Cardiac muscle cell (in vitro differentiated cells and primary cell): Measurements from ENCODE around the gene GATA2. TPM values are rescaled to one million over a fixed set of nuclear protein-coding genes. Genes with fewer than 3 reads are reported as not detected.

ENCODE experiments used
- DNase-seq, 2 donors: peaks; one replicate each; pipeline versions ENCODE4 v3.0.0 to v3.0.0-alpha.2; 2010 to 2017; ENCODE audit warnings: low read depth in 1 of 2, low spot score in 1 of 2
- H3K27ac ChIP-seq: fragments of 200-600 bp; sonication (generic); 2 replicates; pipeline ENCODE4 v1.5.1; 2016
- H3K27me3 ChIP-seq: fragments of 200-600 bp; sonication (generic); 2 replicates; pipeline ENCODE4 v1.6.0; 2016; ENCODE audit warnings: control low read depth
- H3K36me3 ChIP-seq: fragments of 200-600 bp; sonication (generic); 2 replicates; pipeline ENCODE4 v1.5.1; 2016; ENCODE audit warnings: control low read depth
- H3K4me1 ChIP-seq: fragments of 200-600 bp; sonication (generic); 2 replicates; pipeline ENCODE4 v1.8.1; 2017; ENCODE audit warnings: low read depth, mild to moderate bottlenecking, mixed run types
- H3K4me3 ChIP-seq: fragments of 200-600 bp; sonication (generic); 2 replicates; pipeline ENCODE4 v1.5.1; 2016; ENCODE audit warnings: mild to moderate bottlenecking
- H3K9me3 ChIP-seq: fragments of 200-600 bp; sonication (generic); 2 replicates; pipeline ENCODE4 v1.5.1; 2017; ENCODE audit warnings: low read depth, mild to moderate bottlenecking, control low read depth
- CTCF ChIP-seq: IDR thresholded peaks from 2 replicates; pipeline ENCODE4 v1.5.1; 2012; ENCODE audit warnings: low read depth, mild to moderate bottlenecking, low read length
- polyA plus RNA-seq: library from polyadenylated mRNA; unstranded; fragments of >200 nt; fragmentation: Nextera tagmentation; extraction: Ambion mirVana; gene quantifications from 2 replicates; pipeline ENCODE4 v1.2.1, GENCODE V29; 2016
- total RNA-seq: library from RNA; depleted of rRNA; stranded (reverse); fragments of >200 nt; gene quantifications from 2 replicates; pipeline ENCODE4 v1.2.3, GENCODE V29; 2016

GATA2 gene
- total and polyA plus RNA-seq, 2 experiments from 2014 or later: 15.2 to 18.3 TPM

GRCh38 chr3:128446821-128447220 is 46.2 kb downstream of the GATA2 start:
- H3K9me3 ChIP-seq: no peaks in the 10 kb centered on the region
- no peaks in the 10 kb centered on the region for H3K36me3 ChIP-seq
- no peak for DNase-seq
- no peaks in the 10 kb centered on the region for H3K4me1 ChIP-seq
- TF ChIP-seq CTCF: no peak
- no peak overlapping the region for H3K27ac ChIP-seq
- H3K27me3 ChIP-seq: peaks cover 31% of the 10 kb centered on the region
- no peak overlapping the region for H3K4me3 ChIP-seq

GRCh38 chr3:128445357-128445756 is 47.6 kb downstream of the GATA2 start:
- no peak overlapping the region for H3K4me3 ChIP-seq
- H3K27me3 ChIP-seq: peaks cover 44% of the 10 kb centered on the region
- no peaks in the 10 kb centered on the region for H3K4me1 ChIP-seq
- no peaks in the 10 kb centered on the region for H3K9me3 ChIP-seq
- TF ChIP-seq CTCF: no peak
- H3K36me3 ChIP-seq: no peaks in the 10 kb centered on the region
- DNase-seq: no peak
- no peak overlapping the region for H3K27ac ChIP-seq

DNA sequence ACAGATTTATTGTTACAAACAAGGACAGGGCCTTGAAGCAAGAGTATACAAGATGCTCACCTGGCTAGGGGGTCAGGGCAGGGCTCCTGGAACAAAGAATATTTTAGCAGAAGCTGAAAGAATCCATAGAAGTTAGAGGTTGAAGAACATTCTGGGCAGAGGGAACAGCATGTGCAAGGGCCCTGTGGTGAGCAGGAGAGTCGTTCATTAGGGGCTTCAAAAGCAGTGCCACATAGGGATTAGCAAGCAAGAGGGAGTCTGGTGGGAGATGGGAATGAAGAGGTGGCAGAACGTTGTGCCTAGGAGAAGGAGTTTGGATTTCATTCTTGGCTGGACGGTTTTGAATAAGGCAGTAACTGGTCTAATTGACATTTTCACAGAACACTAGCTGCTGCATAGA is 49.2 kb downstream of the GATA2 start:
- DNase-seq: no peak
- no peak overlapping the region for H3K27ac ChIP-seq
- H3K9me3 ChIP-seq: no peaks in the 10 kb centered on the region
- H3K27me3 ChIP-seq: peaks cover 53% of the 10 kb centered on the region
- no peaks in the 10 kb centered on the region for H3K4me1 ChIP-seq
- H3K36me3 ChIP-seq: no peaks in the 10 kb centered on the region
- no peak for TF ChIP-seq CTCF
- H3K4me3 ChIP-seq: no peak overlapping the region

DNA sequence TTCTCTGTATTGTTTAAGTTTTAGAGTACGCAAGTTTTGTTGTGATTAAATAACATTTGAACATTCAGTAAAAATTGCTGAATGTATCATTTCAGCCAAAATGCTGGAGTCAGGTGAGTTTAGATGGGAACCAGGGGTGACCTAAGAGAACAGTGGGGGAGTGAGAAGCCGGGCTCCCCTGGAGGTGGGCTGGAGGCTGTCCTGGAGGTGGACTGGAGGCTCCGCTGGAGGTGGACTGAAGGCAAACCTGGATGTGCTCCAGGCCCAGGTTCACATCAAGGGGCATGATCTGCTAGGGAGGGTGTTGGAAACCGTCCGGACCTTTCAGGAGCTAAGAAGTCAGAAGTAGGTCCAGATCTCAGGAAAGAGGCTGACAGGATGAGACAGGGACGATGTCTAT is 50.1 kb downstream of the GATA2 start:
- H3K4me3 ChIP-seq: no peak overlapping the region
- H3K9me3 ChIP-seq: no peaks in the 10 kb centered on the region
- no peaks in the 10 kb centered on the region for H3K36me3 ChIP-seq
- H3K27ac ChIP-seq: no peak overlapping the region
- H3K27me3 ChIP-seq: peaks cover 55% of the 10 kb centered on the region
- DNase-seq: no peak
- H3K4me1 ChIP-seq: no peaks in the 10 kb centered on the region
- TF ChIP-seq CTCF: no peak

- Histone ChIP-seq H3K36me3 (no peaks in the 10 kb centered on the region), H3K4me1 (no peaks in the 10 kb centered on the region), H3K4me3 (no peak overlapping the region), H3K9me3 (no peaks in the 10 kb centered on the region), H3K27me3 (peaks cover 52% of the 10 kb centered on the region), H3K27ac (no peak overlapping the region)
- no peak for TF ChIP-seq CTCF
- no peak for DNase-seq
These were observed 50.9 kb downstream of the GATA2 start for GRCh38 chr3:128442070-128442469.

DNA sequence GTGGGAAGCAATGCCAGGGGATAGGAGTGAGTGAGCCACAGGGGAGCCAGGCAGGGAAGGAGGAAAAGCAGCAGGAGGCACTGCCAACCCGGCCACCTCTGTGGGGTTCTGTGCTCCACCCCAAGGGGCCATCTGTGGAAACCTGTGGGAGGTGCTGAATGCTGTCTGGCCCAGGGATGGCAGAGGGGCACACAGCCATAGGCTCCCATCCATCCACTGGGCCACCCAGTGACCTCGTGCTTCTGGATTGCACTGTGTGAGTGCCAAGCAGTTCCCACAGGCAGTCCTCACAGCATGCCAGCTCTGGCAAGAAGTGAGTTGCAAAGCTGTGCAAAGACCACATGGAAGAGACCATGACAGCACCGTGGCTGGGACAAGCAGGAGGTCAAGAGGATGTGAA is 53.8 kb downstream of the GATA2 start:
- H3K4me3 ChIP-seq: no peak overlapping the region
- H3K9me3 ChIP-seq: no peaks in the 10 kb centered on the region
- TF ChIP-seq CTCF: no peak
- peaks cover 54% of the 10 kb centered on the region for H3K27me3 ChIP-seq
- H3K36me3 ChIP-seq: no peaks in the 10 kb centered on the region
- DNase-seq: no peak
- H3K4me1 ChIP-seq: no peaks in the 10 kb centered on the region
- no peak overlapping the region for H3K27ac ChIP-seq
